SU-DHL-6 (cell line): ENCODE data around the gene POLRMT.

Source experiments
- H2AFZ ChIP-seq: fragments of 200-600 bp; sonication (generic); 2 replicates; pipeline ENCODE4 v1.6.1; 2014; ENCODE audit warnings: low read depth, mild to moderate bottlenecking, moderate library complexity, mixed read lengths, antibody characterized with exemption, low read length; ENCODE audit not compliant: severe bottlenecking
- H3F3A ChIP-seq: fragments of 200-600 bp; shearing (Covaris generic); 2 replicates; pipeline ENCODE4 v1.6.0; 2016; ENCODE audit warnings: antibody characterized with exemption, mild to moderate bottlenecking; ENCODE audit not compliant: insufficient read depth
- H3K27ac ChIP-seq: fragments of 200-600 bp; sonication (generic); 2 replicates; pipeline ENCODE4 v1.5.1; 2016; ENCODE audit warnings: low read depth, mild to moderate bottlenecking, low read length, moderate library complexity, mixed read lengths
- H3K27me3 ChIP-seq: fragments of 200-600 bp; sonication (generic), shearing (Covaris generic); 2 replicates; pipeline ENCODE4 v1.6.0; 2014; ENCODE audit warnings: mild to moderate bottlenecking, low read length
- H3K36me3 ChIP-seq: fragments of 200-600 bp; sonication (generic); 2 replicates; pipeline ENCODE4 v1.6.1; 2014; ENCODE audit warnings: mild to moderate bottlenecking, low read length, mixed read lengths
- H3K4me2 ChIP-seq: fragments of 300-600, 200-600 bp; shearing (Covaris generic), sonication (generic); 2 replicates; pipeline ENCODE4 v1.6.0; 2014; ENCODE audit warnings: low read length, low read depth, mild to moderate bottlenecking; ENCODE audit not compliant: poor library complexity, severe bottlenecking
- H3K4me3 ChIP-seq: fragments of 200-600 bp; sonication (generic); 2 replicates; pipeline ENCODE4 v1.5.1; 2014; ENCODE audit warnings: antibody characterized with exemption, low read length, mild to moderate bottlenecking, mixed read lengths; ENCODE audit not compliant: insufficient read depth, poor library complexity, severe bottlenecking
- H3K79me2 ChIP-seq: fragments of 200-600 bp; sonication (generic); 2 replicates; pipeline ENCODE4 v1.6.1; 2014; ENCODE audit warnings: mild to moderate bottlenecking, low read length, moderate library complexity; ENCODE audit not compliant: insufficient read depth
- H3K9ac ChIP-seq: fragments of 200-600 bp; sonication (generic); 2 replicates; pipeline ENCODE4 v1.7.0; 2014; ENCODE audit warnings: mild to moderate bottlenecking, low read length
- H3K9me2 ChIP-seq: fragments of 200-600 bp; sonication (generic); replicated peaks from 2 replicates; pipeline ENCODE4 v1.6.1; 2014; ENCODE audit warnings: low read length; ENCODE audit not compliant: insufficient read depth
- H3K9me3 ChIP-seq: fragments of 200-600 bp; sonication (generic); 2 replicates; pipeline ENCODE4 v1.6.1; 2014; ENCODE audit warnings: low read length, mixed read lengths; ENCODE audit not compliant: insufficient read depth
- H4K20me1 ChIP-seq: fragments of 200-600 bp; sonication (generic); 2 replicates; pipeline ENCODE4 v1.6.1; 2014; ENCODE audit warnings: low read depth, mild to moderate bottlenecking, antibody characterized with exemption, low read length, moderate library complexity, mixed read lengths
- EZH2phosphoT487 ChIP-seq: fragments of 200-600 bp; sonication (generic), shearing (Covaris generic); conservative IDR thresholded peaks from 2 replicates; pipeline ENCODE4 v1.6.1; 2018; ENCODE audit warnings: mild to moderate bottlenecking, antibody characterized with exemption, low read length, moderate library complexity, mixed read lengths
- TF ChIP-seq, protein P1 (sequence below): fragments of 200-600 bp; sonication (generic); IDR thresholded peaks from one replicate; pipeline ENCODE4 v1.5.1; 2017; ENCODE audit warnings: antibody characterized with exemption, mild to moderate bottlenecking, low read length, moderate library complexity; ENCODE audit not compliant: insufficient read depth, poor library complexity, severe bottlenecking

POLRMT gene

DNA sequence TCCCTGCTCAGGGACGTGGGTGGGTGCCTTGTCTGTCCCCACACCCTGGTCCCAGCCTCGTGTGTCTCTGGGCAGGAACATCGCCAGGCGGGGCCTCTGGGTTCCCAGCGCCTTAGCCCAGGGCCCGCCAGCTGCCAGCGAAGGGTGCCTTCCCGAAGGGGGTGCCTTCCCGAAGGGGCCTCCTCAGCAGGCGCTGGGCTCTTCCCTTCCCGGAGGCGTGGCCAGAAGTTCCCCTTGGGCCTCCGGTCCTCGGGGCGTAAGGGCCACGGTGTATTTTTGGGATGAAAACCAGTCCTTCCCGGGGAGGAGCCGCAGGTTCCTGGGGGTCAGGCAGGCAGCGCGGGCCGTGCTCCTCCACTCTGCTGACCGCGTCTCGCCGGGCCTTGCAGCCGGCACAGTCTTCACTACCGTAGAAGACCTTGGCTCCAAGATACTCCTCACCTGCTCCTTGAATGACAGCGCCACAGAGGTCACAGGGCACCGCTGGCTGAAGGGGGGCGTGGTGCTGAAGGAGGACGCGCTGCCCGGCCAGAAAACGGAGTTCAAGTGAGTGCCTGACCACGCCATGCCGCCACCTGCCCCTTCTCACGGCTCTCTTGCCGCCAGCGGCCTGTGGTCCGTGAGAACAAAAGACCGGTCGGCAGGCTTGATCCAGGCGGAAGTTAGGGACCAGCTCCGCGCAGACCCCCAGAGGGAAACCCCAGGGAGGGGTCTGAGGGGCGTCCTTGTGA is 54.1 kb downstream of the POLRMT start:
- Histone ChIP-seq H3K27me3 (no peaks in the 10 kb centered on the region), H3K9me2 (no peaks in the 10 kb centered on the region), H3K4me2 (no peak overlapping the region), H3K36me3 (no peaks in the 10 kb centered on the region), H2AFZ (no peak overlapping the region), H3K79me2 (peaks cover 49% of the 10 kb centered on the region), H4K20me1 (no peaks in the 10 kb centered on the region), H3F3A (no peaks in the 10 kb centered on the region), H3K9ac (no peak overlapping the region), H3K4me3 (no peak overlapping the region), H3K27ac (no peak overlapping the region), H3K9me3 (no peaks in the 10 kb centered on the region)
- TF ChIP-seq, protein P1, sequence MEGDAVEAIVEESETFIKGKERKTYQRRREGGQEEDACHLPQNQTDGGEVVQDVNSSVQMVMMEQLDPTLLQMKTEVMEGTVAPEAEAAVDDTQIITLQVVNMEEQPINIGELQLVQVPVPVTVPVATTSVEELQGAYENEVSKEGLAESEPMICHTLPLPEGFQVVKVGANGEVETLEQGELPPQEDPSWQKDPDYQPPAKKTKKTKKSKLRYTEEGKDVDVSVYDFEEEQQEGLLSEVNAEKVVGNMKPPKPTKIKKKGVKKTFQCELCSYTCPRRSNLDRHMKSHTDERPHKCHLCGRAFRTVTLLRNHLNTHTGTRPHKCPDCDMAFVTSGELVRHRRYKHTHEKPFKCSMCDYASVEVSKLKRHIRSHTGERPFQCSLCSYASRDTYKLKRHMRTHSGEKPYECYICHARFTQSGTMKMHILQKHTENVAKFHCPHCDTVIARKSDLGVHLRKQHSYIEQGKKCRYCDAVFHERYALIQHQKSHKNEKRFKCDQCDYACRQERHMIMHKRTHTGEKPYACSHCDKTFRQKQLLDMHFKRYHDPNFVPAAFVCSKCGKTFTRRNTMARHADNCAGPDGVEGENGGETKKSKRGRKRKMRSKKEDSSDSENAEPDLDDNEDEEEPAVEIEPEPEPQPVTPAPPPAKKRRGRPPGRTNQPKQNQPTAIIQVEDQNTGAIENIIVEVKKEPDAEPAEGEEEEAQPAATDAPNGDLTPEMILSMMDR = no peak
- no peak for TF ChIP-seq EZH2phosphoT487

DNA sequence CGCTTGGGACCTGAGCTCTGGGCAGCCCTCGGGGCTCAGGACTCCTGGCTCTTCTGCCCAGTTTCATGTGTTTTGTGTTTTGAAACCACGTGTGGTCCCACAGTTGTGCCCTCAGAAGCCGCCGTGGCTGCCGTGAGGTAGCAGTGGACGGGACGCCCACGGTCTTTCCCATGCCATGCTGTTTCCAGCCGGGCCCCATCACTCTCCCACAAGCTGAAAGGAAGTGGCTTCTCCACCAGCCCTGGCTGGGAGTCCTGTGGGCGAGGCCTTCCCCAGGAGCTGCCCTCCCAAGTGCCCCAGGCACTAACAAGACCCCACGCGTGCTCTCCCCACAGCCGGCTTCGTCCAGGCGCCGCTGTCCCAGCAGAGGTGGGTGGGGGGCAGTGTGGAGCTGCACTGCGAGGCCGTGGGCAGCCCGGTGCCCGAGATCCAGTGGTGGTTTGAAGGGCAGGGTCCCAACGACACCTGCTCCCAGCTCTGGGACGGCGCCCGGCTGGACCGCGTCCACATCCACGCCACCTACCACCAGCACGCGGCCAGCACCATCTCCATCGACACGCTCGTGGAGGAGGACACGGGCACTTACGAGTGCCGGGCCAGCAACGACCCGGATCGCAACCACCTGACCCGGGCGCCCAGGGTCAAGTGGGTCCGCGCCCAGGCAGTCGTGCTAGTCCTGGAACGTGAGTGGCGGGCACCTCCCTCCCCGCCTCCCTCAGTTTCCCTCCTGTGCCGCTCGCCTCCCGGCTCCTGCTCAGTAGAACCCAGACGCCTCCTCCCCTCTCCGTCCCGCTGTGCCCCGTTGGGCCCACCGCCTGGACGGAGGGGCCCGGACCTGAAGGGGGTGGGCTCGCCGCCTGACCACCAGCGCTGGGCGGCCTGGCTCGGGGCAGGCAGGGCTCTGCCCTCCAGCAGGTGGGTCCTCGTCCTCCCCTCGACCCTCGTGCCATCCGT is 55.6 kb downstream of the POLRMT start:
- no peak overlapping the region for H3K4me2 ChIP-seq
- no peak overlapping the region for H3K9ac ChIP-seq
- H3F3A ChIP-seq = no peaks in the 10 kb centered on the region
- TF ChIP-seq EZH2phosphoT487 = no peak
- TF ChIP-seq, protein P1 = no peak
- H3K79me2 ChIP-seq = peaks cover 65% of the 10 kb centered on the region
- H3K4me3 ChIP-seq = no peak overlapping the region
- no peaks in the 10 kb centered on the region for H3K27me3 ChIP-seq
- H3K9me2 ChIP-seq = no peaks in the 10 kb centered on the region
- H4K20me1 ChIP-seq = no peaks in the 10 kb centered on the region
- no peaks in the 10 kb centered on the region for H3K36me3 ChIP-seq
- H2AFZ ChIP-seq = no peak overlapping the region
- H3K9me3 ChIP-seq = no peaks in the 10 kb centered on the region
- no peak overlapping the region for H3K27ac ChIP-seq

DNA sequence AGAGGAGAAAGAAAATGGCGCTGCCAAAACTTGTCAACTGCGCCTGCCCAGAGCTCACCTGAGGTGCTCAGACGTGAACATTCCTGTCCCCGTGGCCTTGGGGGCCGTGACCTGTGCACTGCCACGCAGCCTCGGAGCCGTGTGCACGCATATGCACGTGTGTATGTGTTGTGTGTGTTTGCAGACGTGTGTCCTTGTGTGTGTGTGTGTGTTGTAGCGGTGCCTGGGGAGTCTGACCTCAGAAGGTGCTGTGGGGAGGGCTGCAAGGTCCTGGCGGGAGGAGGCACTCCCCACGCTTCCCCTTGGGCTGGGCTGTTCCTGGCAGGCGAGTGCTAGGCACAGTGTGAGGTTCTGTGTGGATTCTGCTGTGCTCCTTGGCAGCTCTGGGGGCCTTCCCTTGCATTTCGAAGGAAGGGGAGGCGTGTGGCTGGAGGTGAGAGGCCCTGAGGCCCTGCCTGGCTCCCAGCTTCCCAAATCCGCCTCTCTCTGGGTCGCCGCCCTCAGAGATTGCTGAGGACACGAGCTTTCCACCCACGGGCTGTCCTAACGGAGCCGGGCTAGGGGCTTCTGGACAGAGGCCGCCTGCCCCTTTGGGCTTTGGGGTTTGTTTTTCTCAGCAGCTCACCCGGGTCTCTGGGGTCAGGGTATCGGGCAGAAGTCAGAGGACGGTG is 56.4 kb downstream of the POLRMT start:
- no peaks in the 10 kb centered on the region for H3K9me3 ChIP-seq
- H3K4me2 ChIP-seq = no peak overlapping the region
- TF ChIP-seq EZH2phosphoT487 = no peak
- TF ChIP-seq, protein P1 = no peak
- no peak overlapping the region for H3K27ac ChIP-seq
- H4K20me1 ChIP-seq = no peaks in the 10 kb centered on the region
- H3K27me3 ChIP-seq = no peaks in the 10 kb centered on the region
- H3K9me2 ChIP-seq = no peaks in the 10 kb centered on the region
- peaks cover 3% of the 10 kb centered on the region; the same call in 1 of the 2 replicates for H3F3A ChIP-seq
- H2AFZ ChIP-seq = no peak overlapping the region
- no peaks in the 10 kb centered on the region for H3K36me3 ChIP-seq
- H3K79me2 ChIP-seq = peaks cover 66% of the 10 kb centered on the region
- no peak overlapping the region for H3K9ac ChIP-seq
- no peak overlapping the region for H3K4me3 ChIP-seq
